Activated CD4-positive, alpha-beta T cell treated with anti-CD3 and anti-CD28 coated beads, Interleukin-2, amount 50 U/mL, for 24 hours (primary cell): ENCODE data around the gene NRM.
A peak's percentile ranks its signal among the peaks of the same experiment; 100 is the strongest.

Experiments
- DNase-seq, 2 donors: peaks; one replicate each; pipeline ENCODE4 v3.0.0-alpha.2; 2020; ENCODE audit warnings: low read depth in 1 of 2, low spot score in 1 of 2

The NRM gene

DNA sequence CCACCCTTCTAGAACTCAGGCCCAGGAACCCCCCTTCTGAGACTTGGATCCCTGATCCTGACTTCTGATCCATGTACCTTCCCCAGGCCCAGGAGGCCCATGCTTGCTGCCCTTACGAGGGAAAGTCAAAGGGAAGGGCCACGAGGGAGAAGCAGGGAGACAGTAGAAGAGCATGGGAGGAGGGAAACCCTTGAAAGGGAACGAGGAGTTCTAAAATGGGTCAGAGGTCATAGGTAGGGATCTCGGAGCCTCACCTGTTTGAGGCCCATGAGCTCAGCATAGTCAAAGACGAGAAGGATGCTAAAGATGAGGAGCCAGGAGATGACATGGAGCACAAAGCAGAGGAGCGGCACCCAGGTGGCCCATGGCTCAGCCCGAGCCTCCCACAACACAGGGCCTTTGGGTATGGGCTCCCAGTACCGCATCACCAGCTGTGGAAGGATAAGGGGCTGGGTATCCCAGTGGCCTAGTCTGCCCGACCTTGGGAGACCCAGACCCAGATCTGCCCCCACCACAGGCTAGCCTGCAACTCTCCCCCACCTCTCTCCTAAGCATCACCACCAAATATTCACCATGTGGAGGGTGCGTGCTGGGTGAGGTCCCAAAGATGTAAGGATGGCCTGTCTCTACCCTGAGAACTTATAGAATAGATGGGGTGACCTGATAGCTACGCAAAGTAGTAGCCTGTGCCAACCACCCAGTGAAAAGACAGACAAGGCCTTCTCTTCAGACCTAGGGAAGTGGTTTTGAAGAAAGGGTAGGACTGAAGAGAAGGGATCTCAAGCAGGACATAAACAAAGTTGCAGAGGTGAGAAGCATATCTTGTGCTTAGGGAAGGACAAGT, 1.5 kb downstream of the NRM start:
- no peak for DNase-seq

DNA sequence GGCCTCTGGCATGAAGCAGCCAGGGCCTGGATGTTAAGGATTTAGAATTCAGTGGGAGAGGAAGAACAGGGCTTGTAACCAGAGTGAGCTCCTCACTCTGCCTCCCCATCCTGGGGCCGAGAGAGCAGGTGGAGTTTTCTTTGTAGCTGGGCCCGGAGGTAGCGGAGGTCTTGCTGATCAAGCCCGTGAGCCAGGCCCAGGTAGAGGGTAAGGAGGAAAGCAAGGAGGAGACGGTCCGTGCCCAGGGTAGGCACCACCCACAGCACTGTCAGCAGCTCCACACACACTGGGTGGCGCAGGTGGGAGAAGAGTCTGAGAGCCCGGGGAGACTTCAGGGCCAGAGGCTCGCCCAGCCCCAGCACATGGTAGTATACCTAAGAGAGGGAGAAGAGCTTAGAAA, 2.2 kb downstream of the NRM start:
- DNase-seq: no peak

DNA sequence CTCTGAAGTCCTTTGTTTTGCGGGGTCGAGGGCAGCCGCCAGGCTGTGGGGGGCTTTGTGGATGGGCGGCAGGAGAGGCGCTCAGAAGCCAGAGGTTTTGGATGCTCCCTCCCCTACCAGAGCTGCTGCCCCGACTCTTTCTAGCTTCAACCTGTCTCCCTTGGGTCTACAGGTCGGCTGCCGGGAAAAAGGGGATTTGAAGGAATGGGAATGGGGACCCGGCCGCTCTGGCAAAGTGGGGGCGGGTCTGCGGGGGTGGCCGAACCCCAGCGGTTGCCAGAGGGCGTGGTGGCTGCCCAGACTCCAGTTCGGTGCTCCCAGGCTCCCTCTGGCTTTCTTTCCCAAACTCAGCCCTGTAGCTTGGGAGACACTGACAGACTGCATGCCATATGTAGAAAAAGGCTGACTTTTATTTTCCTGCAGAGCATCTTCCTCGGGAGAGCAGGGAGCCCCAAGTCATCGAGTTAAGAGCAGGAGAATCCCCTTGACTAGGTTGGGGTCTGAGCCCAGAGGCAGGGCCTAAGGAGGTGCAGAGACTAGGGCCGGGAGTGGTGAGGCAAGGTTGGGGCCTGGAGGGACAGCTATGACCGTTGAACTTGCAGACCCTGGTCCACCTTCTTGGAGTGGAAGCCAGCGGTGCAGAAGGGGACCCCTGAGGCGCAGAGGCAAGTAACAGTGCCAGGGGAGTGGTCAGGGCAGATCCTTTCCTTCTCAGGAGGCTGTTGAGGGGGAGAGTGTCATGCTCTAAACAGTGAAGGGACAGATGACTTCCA, 2.9 kb downstream of the NRM start:
- DNase-seq: no peak

DNA sequence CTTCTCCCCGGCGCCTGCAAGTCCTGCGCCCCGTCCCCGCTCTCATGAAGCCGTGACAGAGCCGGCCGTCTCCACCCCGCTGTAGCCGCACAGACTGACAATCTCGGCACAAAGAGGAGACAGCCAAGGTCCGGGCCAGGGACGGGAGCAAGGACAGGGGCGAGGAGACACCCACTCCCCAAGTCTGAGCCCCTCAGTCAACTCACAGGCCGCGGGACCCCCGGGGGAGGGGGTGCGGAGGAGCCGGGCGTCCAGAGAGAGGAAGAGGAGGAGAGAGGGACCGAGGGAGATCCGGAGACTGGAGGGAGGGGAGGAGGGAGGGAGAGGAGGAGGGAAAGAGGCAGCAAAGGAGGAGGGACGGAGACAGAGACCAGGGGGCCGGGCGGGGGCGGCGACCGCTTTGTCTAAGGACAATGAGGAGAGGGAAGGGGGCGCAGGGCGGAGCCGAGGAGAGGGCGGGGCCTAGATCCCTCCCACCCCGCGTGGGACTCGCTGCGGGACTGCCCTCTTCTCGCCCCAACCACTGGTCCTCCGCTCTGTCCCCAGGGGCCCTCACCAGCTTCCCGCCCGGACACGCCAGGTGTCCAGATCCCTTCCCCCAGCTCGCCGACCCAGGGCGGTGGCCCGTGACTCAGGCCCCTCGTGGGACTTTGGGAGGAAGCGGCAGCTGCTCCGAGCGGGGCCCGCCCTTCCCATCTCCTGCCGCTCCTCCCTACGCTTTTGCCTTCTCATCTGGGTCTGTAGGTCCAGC, 3.7 kb downstream of the NRM start:
- peak; percentile 62 to 74 for DNase-seq

DNA sequence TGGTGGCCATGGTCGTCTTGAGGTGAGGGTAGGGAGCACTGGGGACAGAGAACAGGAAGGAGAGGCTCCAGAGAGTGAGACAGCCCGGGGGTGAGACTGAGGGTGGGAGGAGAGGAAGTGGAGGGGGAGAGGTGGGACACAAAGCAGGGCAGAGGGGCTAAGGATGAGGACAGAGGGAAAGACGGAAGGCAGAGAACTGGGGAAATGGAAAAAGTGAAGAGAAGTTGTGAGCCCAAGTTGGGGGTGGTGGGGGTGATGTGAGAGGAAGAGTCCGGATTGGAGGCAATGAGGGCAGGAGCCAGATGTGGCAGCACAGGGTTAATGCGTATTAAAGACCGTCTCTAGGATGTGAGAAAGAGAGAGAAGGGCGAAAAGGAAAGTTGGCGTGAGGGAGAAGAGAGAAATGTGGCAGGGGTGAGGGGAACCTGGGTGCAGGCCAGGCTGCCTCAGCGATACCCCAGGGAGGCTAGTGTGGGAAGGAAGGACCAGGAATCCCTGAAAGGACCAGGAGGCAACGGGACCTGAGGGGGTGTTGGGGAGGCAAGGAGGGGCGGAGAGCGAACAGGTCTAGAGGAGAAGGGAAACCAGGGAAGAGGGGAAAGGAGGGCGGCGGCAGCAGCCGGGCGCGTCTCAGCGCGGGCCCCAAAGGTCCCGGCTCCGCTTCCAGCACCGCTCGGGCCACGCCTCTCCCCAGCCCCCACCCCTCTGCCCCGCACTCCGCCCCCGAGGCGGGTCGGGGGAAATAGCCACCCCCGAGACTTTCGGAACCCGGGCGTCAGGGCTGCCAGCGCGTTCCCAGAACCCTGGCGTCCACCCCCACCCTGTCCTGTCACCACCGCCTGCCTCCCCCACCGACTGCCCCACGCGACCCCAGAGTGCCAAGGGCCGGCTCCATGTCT, 4.5 kb downstream of the NRM start, which contains the start of gene PPP1R18:
PPP1R18 (minus strand) TSS at position 637 of the 899 bp plus-strand sequence; CDS start at position 10, 627 bp downstream.
- DNase-seq: peak; percentile 76 to 83

DNA sequence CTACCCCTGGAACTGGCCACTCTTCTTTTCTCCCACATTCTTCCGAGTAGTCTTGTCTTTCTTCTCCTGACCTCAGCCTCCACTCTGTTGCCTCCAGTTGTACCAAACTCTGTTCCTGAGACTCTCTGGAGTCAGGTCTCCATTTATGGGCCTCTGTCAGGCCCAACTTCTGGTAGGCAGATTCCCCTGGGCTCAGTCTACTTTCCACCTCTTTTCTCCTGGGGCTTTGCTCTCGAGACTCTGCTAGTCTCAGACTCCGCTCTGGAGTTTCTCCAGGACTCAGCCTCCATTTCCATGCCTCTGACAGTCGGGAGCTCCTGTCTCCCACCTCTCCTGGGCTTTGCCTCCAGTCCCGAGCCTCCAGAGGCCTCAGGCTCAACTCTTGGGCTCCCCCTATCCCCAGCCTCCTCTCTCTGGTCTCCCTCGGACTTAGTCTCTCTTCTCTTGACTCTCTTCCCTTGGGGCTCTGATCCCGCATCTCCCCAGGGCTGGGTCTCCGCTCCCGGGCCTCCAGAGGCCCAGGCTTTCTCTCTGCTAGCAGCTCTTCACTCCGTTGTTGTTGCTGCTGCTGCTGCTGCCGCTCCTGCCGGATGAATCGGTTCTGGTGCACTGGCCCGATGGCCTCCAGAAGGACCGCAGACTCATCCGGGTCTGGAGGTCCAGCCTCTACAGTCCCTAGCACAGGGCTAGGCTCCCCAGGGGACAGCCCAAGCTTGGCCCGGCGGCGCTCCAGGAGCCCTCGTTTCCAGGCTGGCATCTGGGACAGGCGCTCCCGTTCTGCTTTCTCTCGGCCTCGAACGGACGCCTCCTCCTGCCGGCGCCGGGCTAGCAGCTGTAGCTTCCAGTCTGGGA, 5.4 kb downstream of the NRM start:
- DNase-seq: no peak

DNA sequence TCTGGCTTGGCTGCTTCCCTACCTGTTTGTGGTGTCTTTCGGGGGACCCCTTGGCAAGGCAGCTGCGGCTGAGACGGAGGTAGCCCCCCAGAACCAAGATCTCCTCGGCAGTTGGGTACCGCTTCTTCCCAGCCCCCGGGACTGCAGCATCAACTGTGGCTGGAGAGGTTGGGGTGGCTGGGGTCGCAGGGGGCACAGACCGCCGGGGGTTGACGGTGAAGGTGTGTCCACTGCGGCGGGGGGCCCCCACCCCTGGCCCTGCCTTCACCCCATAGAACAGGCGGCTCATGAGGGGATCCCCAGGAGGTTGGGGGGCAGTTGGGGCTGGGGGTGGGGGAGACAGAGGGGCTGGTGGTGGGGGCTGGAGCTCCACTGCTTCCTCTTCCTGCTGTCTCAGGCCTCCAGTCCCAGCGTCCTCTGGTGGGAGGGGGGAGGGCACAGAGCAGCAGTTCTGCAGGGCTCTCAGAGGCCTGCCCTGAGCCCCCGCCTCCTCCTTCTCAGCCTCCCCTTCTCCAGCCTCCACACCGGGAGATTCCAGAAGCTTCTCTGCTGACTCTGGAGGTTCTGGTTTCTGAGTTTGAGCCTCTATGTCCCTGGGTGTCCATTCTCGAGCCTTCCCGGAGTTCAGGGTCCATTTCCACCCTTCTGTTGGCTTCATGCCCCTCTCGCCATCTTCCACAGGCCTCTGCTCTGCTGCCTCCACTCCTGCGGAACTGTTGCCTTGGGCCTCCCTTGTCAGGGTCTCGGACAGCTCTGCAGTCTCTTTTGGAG, 6.2 kb downstream of the NRM start:
- DNase-seq: peak in 1 of 2 donors; percentile 39

DNA sequence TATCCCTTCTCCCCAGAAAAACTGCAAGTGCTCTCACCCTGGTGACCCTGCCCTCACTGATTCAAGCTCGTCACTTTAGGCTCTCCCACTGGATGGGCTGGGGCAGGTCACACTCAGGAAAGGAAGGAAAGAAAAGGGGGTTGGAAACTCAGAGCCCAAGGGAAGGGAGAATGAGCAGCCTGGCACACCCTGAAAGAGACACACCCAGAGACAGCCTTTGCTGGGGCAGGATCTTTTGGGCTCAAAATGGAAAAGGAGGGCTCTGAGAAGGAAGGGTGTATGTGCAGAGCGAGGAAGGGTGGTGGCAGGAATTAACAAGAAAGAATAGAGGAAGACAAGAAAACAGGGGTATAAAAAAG, 6.8 kb downstream of the NRM start:
- DNase-seq: no peak

DNA sequence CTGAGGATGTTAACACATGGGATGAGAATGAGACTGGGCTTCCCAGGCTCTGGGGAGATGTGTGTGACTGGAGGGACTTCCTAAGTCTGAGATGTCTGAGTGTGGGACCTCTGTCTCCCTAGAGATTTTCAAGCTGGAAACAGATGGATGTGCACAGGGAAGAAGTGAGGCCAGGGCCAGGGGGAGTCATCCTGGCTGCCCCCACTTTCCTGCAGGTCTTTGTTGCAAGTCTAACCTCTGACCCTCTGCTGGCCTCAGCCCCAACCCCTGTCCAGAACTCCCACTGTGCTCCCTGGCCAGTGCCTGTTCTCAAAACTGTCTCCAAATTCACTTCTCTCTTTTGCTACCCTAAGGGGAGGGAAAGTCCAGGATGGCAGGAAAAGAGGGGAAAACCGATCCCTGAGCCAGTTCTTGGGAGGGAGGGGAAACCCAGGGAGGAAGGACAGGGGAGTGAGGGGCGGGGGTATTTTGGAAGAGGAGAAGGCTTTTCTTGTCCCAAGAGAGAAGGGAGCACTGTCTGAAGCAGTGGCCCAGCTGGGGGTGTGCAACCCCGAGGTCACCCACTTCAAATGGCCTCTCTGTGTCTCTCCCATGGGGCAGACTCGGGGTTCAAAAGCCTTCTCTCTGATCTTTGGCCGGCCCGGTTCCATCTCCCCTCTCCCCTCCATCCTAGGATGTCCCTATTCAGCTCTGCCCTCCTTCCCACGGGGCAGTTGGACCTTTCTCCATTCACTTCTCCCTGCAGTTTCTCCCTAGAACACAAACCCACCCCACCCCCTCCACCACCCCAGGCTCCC, 7.4 kb downstream of the NRM start:
- no peak for DNase-seq

DNA sequence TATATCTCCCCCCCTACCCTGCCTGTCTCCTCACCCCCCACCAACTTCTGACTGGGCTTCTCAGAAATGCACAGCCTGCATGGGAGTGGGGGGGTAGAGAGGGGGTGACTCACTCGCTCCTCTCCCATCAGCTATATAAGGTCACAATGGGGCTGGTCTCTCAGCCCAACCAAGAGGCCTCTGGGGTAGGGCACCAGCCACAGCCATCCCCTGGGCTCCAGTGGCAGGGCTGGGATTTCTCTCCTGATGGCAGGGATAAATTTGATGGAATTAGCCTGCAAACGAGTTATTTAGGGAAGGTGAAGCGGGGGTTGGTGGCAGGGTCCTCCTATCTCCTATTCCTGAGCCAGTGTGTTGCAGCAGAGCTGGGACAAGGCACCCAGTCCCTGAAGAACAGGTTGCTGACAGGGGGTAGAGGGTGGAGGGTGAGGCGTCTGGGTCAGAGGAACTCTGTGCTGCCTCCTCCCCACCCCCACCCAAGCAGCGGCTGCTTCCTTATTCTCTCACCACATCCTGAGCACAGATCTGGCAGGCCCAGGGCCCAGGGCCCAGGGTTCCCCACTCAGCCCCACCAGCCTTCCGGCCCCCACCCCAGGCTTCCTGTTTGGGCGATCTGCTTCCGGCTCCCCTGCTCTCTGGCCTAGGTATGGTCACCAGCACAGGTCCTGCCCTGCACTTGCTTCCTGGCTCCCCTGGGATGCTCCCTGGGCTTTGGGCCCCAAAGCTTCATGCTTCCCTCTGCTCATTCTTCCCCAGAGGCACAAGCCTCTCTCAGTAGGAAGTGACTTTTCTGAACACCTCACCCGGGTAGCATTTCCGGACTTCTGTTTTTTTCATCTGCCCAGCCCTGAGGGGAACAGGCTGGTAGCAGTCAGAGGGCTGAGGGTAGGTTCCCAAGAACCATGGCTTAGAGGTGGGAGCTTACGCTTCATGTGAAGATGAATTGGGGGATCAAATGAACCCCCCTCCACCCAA, 8.4 kb downstream of the NRM start:
- DNase-seq: peak; percentile 60 to 76

DNA sequence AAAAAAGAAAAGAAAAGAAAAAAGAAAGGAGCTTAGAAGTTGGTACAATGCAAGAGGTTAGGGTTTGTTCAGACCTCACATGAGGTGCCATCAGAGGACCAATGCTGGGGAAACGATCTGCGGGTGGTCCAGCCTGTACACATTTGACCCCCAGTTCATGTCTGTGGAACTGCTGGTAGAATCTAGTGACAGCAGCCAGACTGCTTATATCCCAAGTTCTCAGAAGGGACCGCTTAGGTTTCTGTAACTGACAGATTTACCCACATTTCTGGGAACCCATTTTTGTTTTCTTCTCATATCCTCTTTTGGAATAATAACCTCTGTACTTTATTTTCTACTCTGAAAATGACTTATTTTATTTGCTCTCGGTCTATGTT, 9.0 kb downstream of the NRM start:
- no peak for DNase-seq

DNA sequence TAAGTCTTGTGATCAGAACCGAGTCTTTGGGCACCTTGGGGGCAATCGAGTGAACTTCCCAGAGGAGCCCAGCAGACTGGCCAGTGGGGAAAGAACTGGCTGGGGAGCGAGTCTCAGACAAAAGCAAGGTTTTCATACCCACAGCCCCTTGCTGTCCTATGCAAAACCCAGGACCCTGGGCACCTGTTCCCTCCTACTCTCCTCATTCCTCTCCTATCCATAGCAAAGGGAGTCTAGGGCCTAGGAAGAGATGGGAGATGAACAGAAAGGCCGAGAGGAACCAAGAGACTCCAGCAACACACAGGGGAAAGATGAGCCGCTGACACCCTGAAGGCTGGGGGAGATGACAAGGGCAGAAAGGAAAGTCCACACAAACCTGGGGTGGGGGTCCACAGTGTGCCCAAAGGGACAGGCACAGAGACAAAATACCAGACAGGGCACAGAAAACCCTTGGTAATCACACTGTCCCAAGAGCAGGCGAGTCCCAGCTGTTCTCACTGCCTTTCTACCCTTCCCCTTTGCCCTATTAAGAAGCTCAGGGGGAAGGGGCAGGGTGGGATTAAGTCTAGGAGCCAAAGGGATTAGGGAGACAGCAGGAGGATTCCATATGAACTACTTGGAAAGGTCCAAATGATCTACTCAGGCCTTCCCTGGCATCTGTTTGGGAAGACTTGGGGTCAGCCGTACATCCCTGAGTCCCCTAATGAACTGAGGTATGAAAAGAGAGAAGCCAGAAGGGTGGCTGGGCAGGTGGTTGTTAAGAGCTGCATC, 10.8 kb downstream of the NRM start:
- no peak for DNase-seq

DNA sequence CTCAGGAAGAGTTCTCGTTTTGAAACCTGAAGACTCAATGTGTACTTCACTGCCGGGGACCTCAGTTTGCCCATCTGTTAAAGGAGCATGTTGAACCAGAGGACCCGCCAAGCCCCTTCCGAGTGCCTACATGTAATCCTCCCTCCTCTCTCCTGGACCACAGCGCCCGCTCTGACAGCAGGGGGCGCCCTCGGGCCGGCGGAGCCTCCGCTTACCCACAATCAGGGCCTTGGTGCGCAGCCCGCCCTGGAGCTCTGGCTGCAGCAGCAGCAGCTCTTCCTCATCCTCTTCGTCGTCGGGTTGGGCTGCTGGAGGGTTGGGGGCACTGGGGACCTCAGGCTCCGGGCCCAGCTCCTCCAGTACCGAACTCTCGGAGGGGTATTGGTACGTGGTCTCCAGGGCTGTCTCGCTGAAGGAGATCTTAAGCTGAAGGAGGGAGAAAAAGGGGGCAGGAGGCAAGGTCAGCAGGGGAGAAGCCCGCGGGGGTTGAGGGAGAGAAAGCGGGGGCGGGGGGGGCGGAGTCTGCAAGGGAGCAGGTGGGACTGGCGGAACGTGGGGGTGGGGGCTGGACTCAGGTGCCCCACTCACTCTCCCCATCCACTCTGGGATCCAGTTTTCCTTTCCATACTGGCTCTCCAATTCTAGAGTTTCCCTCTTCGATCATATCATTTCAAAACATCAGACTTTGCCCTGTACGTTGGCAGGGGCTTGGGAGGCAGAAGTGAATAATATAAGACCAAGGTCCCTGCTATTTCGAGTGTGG, 11.6 kb downstream of the NRM start:
- peak; percentile 85 to 89 for DNase-seq

DNA sequence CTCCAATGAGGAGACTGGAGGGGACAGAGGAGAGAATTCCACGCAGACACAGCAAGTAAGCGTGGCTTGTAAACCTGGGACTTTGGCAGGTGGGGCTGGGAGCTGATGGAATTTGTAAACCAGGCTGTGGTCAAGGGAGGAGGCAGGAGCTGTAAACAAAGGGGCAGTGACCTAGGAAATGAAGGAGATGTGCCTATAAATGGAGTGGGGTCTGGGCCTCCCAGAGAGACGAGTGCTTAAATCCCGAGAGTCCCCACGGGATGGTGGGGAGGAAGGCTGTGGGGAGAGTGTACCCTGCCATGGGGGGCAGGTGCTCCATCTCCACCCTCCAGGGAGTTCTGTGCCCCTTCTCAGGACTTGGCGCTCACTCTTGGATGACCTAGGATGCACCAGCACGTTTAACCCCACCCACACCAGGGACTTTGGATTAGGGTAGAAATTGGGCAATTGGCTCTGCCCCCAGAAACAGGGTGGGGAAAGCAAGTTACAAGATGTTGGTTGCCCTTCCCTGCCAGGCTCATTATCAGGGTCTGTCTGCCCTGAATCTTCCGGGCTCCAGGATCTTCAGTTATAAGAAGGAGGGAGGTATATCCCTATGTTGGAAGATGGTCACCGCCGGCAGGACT, 14.0 kb downstream of the NRM start:
- no peak for DNase-seq
